H1 (cell line): Measurements from ENCODE around the gene CLIC1. TPM values are rescaled to one million over a fixed set of nuclear protein-coding genes. Genes with fewer than 3 reads are reported as not detected.

Experiments
- CTCF ChIA-PET: fragments of 300-600 bp; sonication (Branson Sonifier 250); formaldehyde crosslinking; loops from one replicate; lab custom pipeline; 2021; ENCODE audit not compliant: partially characterized antibody; lab: Charles Lee
- POLR2A ChIA-PET: fragments of 300-600 bp; sonication (Branson Sonifier 250); formaldehyde crosslinking; loops from one replicate; lab custom pipeline; 2021; ENCODE audit warnings: inconsistent platforms; ENCODE audit not compliant: partially characterized antibody; lab: Charles Lee
- DNase-seq, 2 experiments: peaks; one replicate each; pipeline versions ENCODE4 v3.0.0 to v3.0.0-alpha.2; 2010 to 2022; ENCODE audit warnings: low spot score in 2 of 2, low read depth in 1 of 2, mixed read lengths in 1 of 2
- FAIRE-seq: peaks from 2 replicates; lab custom pipeline; 2011; peaks lifted over from hg19 to GRCh38; lab: Jason Lieb, UNC
- H2AFZ ChIP-seq: 2 replicates; pipeline ENCODE4 v1.8.1; 2012; ENCODE audit warnings: low read length, inconsistent platforms
- H2AK5ac ChIP-seq: 2 replicates; pipeline ENCODE4 v1.6.1; 2013; ENCODE audit warnings: low read depth, low read length
- H2BK120ac ChIP-seq: replicated peaks from 2 replicates; pipeline ENCODE3; 2013; ENCODE audit warnings: low read depth, low read length, inconsistent platforms
- H2BK12ac ChIP-seq: 2 replicates; pipeline ENCODE4 v1.6.1; 2013; ENCODE audit warnings: low read depth, low read length
- H2BK15ac ChIP-seq: 2 replicates; pipeline ENCODE4 v1.6.1; 2013; ENCODE audit warnings: low read length
- H2BK20ac ChIP-seq: 2 replicates; pipeline ENCODE4 v1.6.1; 2013; ENCODE audit warnings: low read length
- H2BK5ac ChIP-seq: 2 replicates; pipeline ENCODE4 v1.6.1; 2013; ENCODE audit warnings: low read depth, low read length
- H3K14ac ChIP-seq: 2 replicates; pipeline ENCODE4 v1.6.1; 2013; ENCODE audit warnings: inconsistent platforms; ENCODE audit not compliant: insufficient read length
- H3K18ac ChIP-seq: 2 replicates; pipeline ENCODE4 v1.6.1; 2013; ENCODE audit warnings: low read length; ENCODE audit errors: extremely low read depth
- H3K23ac ChIP-seq: 2 replicates; pipeline ENCODE4 v1.6.1; 2013; ENCODE audit warnings: inconsistent platforms; ENCODE audit not compliant: insufficient read length
- H3K23me2 ChIP-seq: 2 replicates; pipeline ENCODE4 v1.6.1; 2013; ENCODE audit warnings: low read depth, low read length
- H3K27ac ChIP-seq: 2 replicates; pipeline ENCODE4 v1.6.1; 2011; ENCODE audit warnings: low read depth, low read length, inconsistent platforms
- H3K27me3 ChIP-seq, 4 experiments: replicated peaks in 1 of 4; 1 replicate in 1 of 4; 2 replicates in 3 of 4; pipeline versions ENCODE4 v1.6.1 to v1.8.1; 2011 to 2013; ENCODE audit warnings: low read length in 3 of 4, mild to moderate bottlenecking in 3 of 4, inconsistent platforms in 2 of 4, mixed read lengths in 2 of 4, moderate library complexity in 1 of 4; ENCODE audit not compliant: control insufficient read depth in 3 of 4, insufficient read depth in 3 of 4; ENCODE audit errors: extremely low read depth in 1 of 4
- H3K36me3 ChIP-seq, 4 experiments: 2 replicates each; pipeline versions ENCODE4 v1.6.1 to v1.8.1; 2011 to 2013; ENCODE audit warnings: mild to moderate bottlenecking in 4 of 4, low read length in 3 of 4, moderate library complexity in 2 of 4, control low read depth in 1 of 4, inconsistent platforms in 1 of 4; ENCODE audit not compliant: insufficient read depth in 4 of 4, control insufficient read depth in 2 of 4
- H3K4ac ChIP-seq: replicated peaks from 2 replicates; pipeline ENCODE3; 2013; ENCODE audit warnings: low read length, low read depth, mixed read lengths, inconsistent platforms; ENCODE audit not compliant: insufficient read length
- H3K4me1 ChIP-seq, 4 experiments: replicated peaks in 1 of 4; 1 replicate in 1 of 4; 2 replicates in 3 of 4; pipeline versions ENCODE4 v1.6.1 to v1.8.1; 2011 to 2013; ENCODE audit warnings: low read length in 3 of 4, inconsistent platforms in 2 of 4, mixed read lengths in 1 of 4; ENCODE audit not compliant: insufficient read depth in 4 of 4, control insufficient read depth in 3 of 4
- H3K4me2 ChIP-seq, 2 experiments: 2 replicates each; pipeline versions ENCODE4 v1.6.1 to v1.8.1; 2011 to 2013; ENCODE audit warnings: low read depth in 2 of 2, low read length in 2 of 2, control low read depth in 1 of 2, inconsistent platforms in 1 of 2, mild to moderate bottlenecking in 1 of 2; ENCODE audit not compliant: insufficient read depth in 1 of 2
- H3K4me3 ChIP-seq, 4 experiments: fragments of 200-600, 300-600 bp in 1 of 4; sonication (generic), shearing (Covaris generic), sonication (Bioruptor Twin) in 1 of 4; 2 replicates each; pipeline versions ENCODE4 v1.5.1 to v1.8.1; 2011 to 2016; ENCODE audit warnings: low read length in 4 of 4, low read depth in 3 of 4, control low read depth in 2 of 4, inconsistent platforms in 2 of 4, mild to moderate bottlenecking in 2 of 4, mixed read lengths in 1 of 4, moderate library complexity in 1 of 4; ENCODE audit not compliant: insufficient read depth in 2 of 4; ENCODE audit errors: extremely low read depth in 1 of 4
- H3K56ac ChIP-seq: replicated peaks from 2 replicates; pipeline ENCODE3; 2013; ENCODE audit warnings: low read depth, mild to moderate bottlenecking, mixed read lengths, low read length, inconsistent platforms; ENCODE audit not compliant: insufficient read length
- H3K79me1 ChIP-seq: 2 replicates; pipeline ENCODE4 v1.6.1; 2013; ENCODE audit warnings: low read depth, low read length, control low read depth
- H3K79me2 ChIP-seq, 2 experiments: 2 replicates each; pipeline versions ENCODE4 v1.6.1 to v1.8.1; 2012 to 2013; ENCODE audit warnings: low read length in 2 of 2, mild to moderate bottlenecking in 2 of 2, inconsistent platforms in 1 of 2; ENCODE audit not compliant: insufficient read depth in 2 of 2, control insufficient read depth in 1 of 2
- H3K9ac ChIP-seq, 4 experiments: replicated peaks in 1 of 4; 1 replicate in 1 of 4; 2 replicates in 3 of 4; pipeline versions ENCODE4 v1.6.1 to v1.8.1; 2011 to 2013; ENCODE audit warnings: low read depth in 3 of 4, low read length in 3 of 4, control low read depth in 2 of 4, mild to moderate bottlenecking in 2 of 4, moderate library complexity in 2 of 4, inconsistent platforms in 1 of 4; ENCODE audit errors: extremely low read depth in 1 of 4
- H3K9me3 ChIP-seq, 2 experiments: 2 replicates each; pipeline versions ENCODE4 v1.6.1 to v1.8.1; 2012 to 2013; ENCODE audit warnings: mild to moderate bottlenecking in 2 of 2, moderate library complexity in 2 of 2, control low read depth in 1 of 2, inconsistent platforms in 1 of 2, low read depth in 1 of 2, low read length in 1 of 2, mixed read lengths in 1 of 2; ENCODE audit not compliant: insufficient read depth in 2 of 2
- H4K20me1 ChIP-seq, 2 experiments: replicated peaks in 1 of 2; 2 replicates each; pipeline versions ENCODE3 to v1.8.1; 2011 to 2013; ENCODE audit warnings: inconsistent platforms in 2 of 2, low read length in 2 of 2, mild to moderate bottlenecking in 1 of 2; ENCODE audit not compliant: insufficient read depth in 2 of 2, control insufficient read depth in 1 of 2
- H4K5ac ChIP-seq: 2 replicates; pipeline ENCODE4 v1.6.1; 2013; ENCODE audit warnings: low read length, low read depth, mixed read lengths, inconsistent platforms; ENCODE audit not compliant: insufficient read length
- H4K8ac ChIP-seq: 2 replicates; pipeline ENCODE4 v1.8.0; 2013; ENCODE audit warnings: mild to moderate bottlenecking, moderate library complexity, low read length, inconsistent platforms; ENCODE audit not compliant: insufficient read depth; ENCODE audit errors: extremely low read depth
- H4K91ac ChIP-seq: replicated peaks from 2 replicates; pipeline ENCODE3; 2013; ENCODE audit warnings: low read length, mixed read lengths, inconsistent platforms; ENCODE audit not compliant: insufficient read length
- ATF3 ChIP-seq: IDR thresholded peaks from 2 replicates; pipeline ENCODE4 v1.6.1; 2011; ENCODE audit warnings: low read depth, mild to moderate bottlenecking, low read length; ENCODE audit not compliant: insufficient read depth
- BACH1 ChIP-seq: IDR thresholded peaks from 2 replicates; pipeline ENCODE4 v1.6.1; 2012; ENCODE audit warnings: low read length, improper control_type of control experiment
- CHD1 ChIP-seq: IDR thresholded peaks from 2 replicates; pipeline ENCODE4 v1.6.1; 2012; ENCODE audit warnings: low read depth, low read length, improper control_type of control experiment
- E2F6 ChIP-seq: IDR thresholded peaks from 2 replicates; pipeline ENCODE4 v1.6.1; 2012; ENCODE audit warnings: inconsistent platforms
- KDM1A ChIP-seq: fragments of 200-600, 300-600 bp; sonication (generic); IDR thresholded peaks from 2 replicates; pipeline ENCODE4 v1.7.1; 2016; ENCODE audit warnings: mild to moderate bottlenecking, low read length, borderline replicate concordance
- RBBP5 ChIP-seq: IDR thresholded peaks from 2 replicates; pipeline ENCODE4 v1.7.1; 2012; ENCODE audit warnings: low read depth, mild to moderate bottlenecking, inconsistent platforms, low read length, moderate library complexity, borderline replicate concordance
- SIX5 ChIP-seq: IDR thresholded peaks from 2 replicates; pipeline ENCODE4 v1.6.1; 2011; ENCODE audit warnings: mild to moderate bottlenecking, low read depth, low read length
- WGBS, 2 experiments: shearing (Covaris generic) in 1 of 2; methylation state at CpG; one replicate each; pipeline versions ENCODE4 v1.1.6 to v1.1.7; 2013 to 2015; ENCODE audit warnings: low lambda C conversion rate in 2 of 2, mixed read lengths in 2 of 2, inconsistent platforms in 1 of 2, low coverage in 1 of 2, missing lambda C conversion rate in 1 of 2; ENCODE audit not compliant: insufficient replicate concordance in 2 of 2, insufficient coverage in 1 of 2, insufficient read length in 1 of 2; ENCODE audit errors: extremely low coverage in 1 of 2, missing lambda C conversion rate in 1 of 2; 5-methylcytosine and 5-hydroxymethylcytosine counted together
- polyA plus RNA-seq, 7 experiments: library from polyadenylated mRNA; depleted of rRNA in 3 of 7; stranded (reverse) in 5 of 7; unstranded in 2 of 7; fragments of >200 nt in 5 of 7; fragments of 200-250 nt in 2 of 7; gene quantifications; 1 replicate in 5 of 7; 2 replicates in 1 of 7; 4 replicates in 1 of 7; pipeline versions ENCODE4 v1.2.1 to v1.2.3, GENCODE V29; 2011 to 2013; ENCODE audit warnings: missing spikeins in 2 of 7, mixed read lengths in 2 of 7
- total RNA-seq: library from RNA; stranded (reverse); fragmentation: NEBNext Ultra II Directional; extraction: Animal tissue kit (Norgen Biotek cat#: 25700); gene quantifications from 2 replicates; pipeline ENCODE4 v1.2.1, GENCODE V29; 2021

The CLIC1 gene
- total and polyA plus RNA-seq, 2 of the 8 experiments (the other 6 are each of a cell fraction or from before 2014, with no cell fraction given), result 250 to 277 TPM

GRCh38 chr6:31702819-31703716, 33.3 kb downstream of the CLIC1 start, which contains the start of gene ABHD16A:
ABHD16A (minus strand) TSS chr6:31703324; CDS start chr6:31703281, 43 bp downstream.
- peak within 1 kb of the TSS; percentile 97 for H4K8ac ChIP-seq
- H2AFZ ChIP-seq, result peak within 1 kb of the TSS; percentile 67
- WGBS, 2 experiments, result 5% methylated on average over 52 of the region's 54 CpGs; no CpG with 5 or more reads in 1 of the 2 experiments
- no peak for TF ChIP-seq ATF3
- TF ChIP-seq CHD1, result peak; percentile 92
- TF ChIP-seq KDM1A, result no peak
- TF ChIP-seq SIX5, result peak; percentile 27; the same call in 1 of the 2 replicates
- TF ChIP-seq RBBP5, result 0 out of 2 replicates have a peak, but pooled peaks have one; percentile 11
- TF ChIP-seq BACH1, result no peak
- no peak for TF ChIP-seq E2F6

More at GRCh38 chr6:31702819-31703716, 33.3 kb downstream of the CLIC1 start, which contains the start of gene ABHD16A:
- peak within 1 kb of the TSS; percentile 39; the same call in 1 of the 2 replicates for H2BK12ac ChIP-seq
- peak; percentile 72 for FAIRE-seq
- no peak within 1 kb of the TSS for H3K23ac ChIP-seq
- H3K27me3 ChIP-seq, result no peaks in the 10 kb centered on the region
- peak within 1 kb of the TSS; percentile 22 for H3K56ac ChIP-seq
- no peaks in the 10 kb centered on the region for H3K9me3 ChIP-seq
- H3K79me1 ChIP-seq, result peaks cover 6% of the 10 kb centered on the region
- peak within 1 kb of the TSS; percentile 65 to 85 (median 80) for H3K9ac ChIP-seq
- H3K18ac ChIP-seq, result peak within 1 kb of the TSS; percentile 52; the same call in 1 of the 2 replicates
- no peak within 1 kb of the TSS for H3K4ac ChIP-seq
- H4K20me1 ChIP-seq, result no peaks in the 10 kb centered on the region
- peak within 1 kb of the TSS; percentile 19; the same call in 1 of the 2 replicates for H2BK15ac ChIP-seq
- H4K5ac ChIP-seq, result no peak within 1 kb of the TSS
- no peak within 1 kb of the TSS for H3K14ac ChIP-seq
- H2BK120ac ChIP-seq, result no peak within 1 kb of the TSS
- H3K4me2 ChIP-seq, result peak within 1 kb of the TSS; percentile 68 to 82
- H3K4me3 ChIP-seq, result peak within 1 kb of the TSS; percentile 69 to 94 (median 90)
- H4K91ac ChIP-seq, result no peak within 1 kb of the TSS
- POLR2A ChIA-PET, result interaction anchor here (0.7 to 3.2 kb wide), 27 partner anchors 9 to 248 kb away, joined by 3 to 36 read pairs (median 4); partner anchors contain the start of genes CLIC1, DDAH2, GPANK1 and HSPA1B
- DNase-seq, result peak; percentile 95 to 96
- H3K79me2 ChIP-seq, result peaks cover 0 to 7% of the 10 kb centered on the region in 2 experiments; a peak in 2 of 4 replicates
- CTCF ChIA-PET, result interaction anchor here (0.9 to 2.2 kb wide), 7 partner anchors 8 to 37 kb away, joined by 3 to 6 read pairs (median 4); partner anchors contain the start of genes DDAH2 and MSH5
- no peak within 1 kb of the TSS for H2BK20ac ChIP-seq
- no peak within 1 kb of the TSS for H2AK5ac ChIP-seq
- H3K4me1 ChIP-seq, result peaks cover 2 to 5% (median 3%) of the 10 kb centered on the region in 4 experiments; a peak in 4 of 7 replicates
- H3K27ac ChIP-seq, result peak within 1 kb of the TSS; percentile 89; the same call in 1 of the 2 replicates
- H2BK5ac ChIP-seq, result peak within 1 kb of the TSS; percentile 81
- H3K23me2 ChIP-seq, result peaks cover 8% of the 10 kb centered on the region; the same call in 1 of the 2 replicates
- peaks cover 0 to 2% (median under 1%) of the 10 kb centered on the region in 4 experiments; a peak in 3 of 8 replicates for H3K36me3 ChIP-seq
